ENCODE results near the gene ABHD16A.

The ABHD16A gene

DNA sequence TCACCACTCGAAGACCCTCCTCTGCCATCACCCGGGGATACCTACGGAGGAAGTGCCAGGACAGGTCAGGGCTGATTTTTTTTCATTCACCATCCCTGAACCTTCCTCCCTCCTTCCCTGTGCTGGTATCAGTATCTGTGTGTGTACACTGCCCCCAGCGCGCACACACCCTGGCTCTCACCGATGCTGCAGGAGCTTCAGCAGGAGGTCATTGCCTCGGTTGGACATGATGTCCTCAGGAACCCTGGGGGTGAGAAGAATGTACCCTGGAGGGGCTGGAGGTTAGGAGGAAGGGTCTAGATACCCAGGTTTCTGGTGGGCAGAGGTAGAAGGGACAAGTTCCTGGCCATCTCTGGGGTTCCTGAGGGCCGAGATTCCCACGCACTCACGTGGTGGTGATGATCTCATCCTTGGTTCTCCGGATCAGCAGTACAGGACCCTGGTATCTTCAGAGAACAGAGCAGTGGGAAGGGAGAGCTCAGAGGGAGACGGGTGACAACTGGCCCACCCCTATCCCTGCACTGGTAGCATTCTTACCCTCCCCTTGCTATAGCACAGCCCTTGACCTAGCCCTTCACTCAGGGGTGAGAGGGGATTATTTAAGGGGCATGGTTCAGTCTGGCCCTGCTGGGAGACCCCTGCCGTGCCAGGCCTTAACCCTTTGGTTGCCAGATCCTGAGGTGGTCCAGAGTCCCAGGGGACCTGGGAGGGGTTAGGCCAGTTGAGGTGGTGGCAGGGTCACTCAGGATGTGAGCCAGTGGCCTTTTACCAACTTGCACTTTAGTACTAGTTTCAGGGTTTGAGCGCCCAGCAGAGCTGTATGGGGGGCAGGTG is 15.0 kb downstream of the ABHD16A start:
- DNase-seq, result no peak

- no peak for DNase-seq
Observed at GRCh38 chr6:31687321-31687720, 15.8 kb downstream of the ABHD16A start.

DNA sequence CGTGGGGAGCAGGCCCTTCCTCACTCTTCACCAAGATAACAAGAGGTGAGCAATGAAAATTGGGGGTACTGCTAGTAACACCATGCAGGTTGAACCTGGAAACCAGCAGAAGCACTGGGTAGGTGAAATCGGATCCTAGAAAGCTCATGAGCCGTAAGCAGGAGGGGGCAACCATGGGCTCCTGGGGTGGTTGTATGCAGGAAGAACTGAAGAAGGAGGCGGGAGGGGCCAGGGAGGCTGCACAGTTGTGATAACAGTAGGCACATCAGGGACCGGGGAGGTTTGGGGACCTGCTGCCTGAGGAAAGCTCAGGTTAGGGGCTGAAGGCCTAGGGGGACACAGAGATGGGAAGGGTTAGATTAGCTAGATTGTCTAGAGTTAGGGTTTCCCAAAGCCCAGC is 16.6 kb downstream of the ABHD16A start:
- DNase-seq, result no peak

- DNase-seq, result no peak
Observed at GRCh38 chr6:31683591-31683990, 19.5 kb downstream of the ABHD16A start.

DNA sequence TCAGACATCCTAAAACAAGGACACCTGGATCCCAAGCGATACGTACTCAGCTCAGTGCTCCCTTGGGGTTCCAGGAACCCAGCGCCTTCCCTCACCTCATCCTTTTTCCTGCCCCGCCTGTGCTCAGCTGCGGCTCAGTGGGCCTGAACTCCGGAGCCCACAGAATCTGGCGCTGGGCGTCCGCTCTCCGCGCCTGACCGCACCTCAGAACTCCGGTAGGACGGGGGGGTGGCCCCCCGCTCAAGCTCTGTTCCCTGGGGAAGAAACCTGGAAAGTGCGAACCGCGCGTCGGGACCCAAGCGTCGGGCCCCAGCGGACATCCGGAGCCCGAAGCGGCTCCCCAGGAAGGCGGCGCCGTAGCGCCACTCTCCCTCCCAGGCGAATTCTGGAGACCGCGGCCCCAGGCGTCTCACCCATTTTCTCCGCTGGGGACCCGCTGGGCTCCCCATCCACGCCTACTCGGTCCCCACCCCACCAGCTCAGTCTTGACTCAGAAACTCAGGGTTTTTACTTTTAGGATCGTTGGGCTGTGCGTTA is 21.9 kb downstream of the ABHD16A start:
- peak; percentile 36 for DNase-seq

GRCh38 chr6:31680226-31681134 is 22.6 kb downstream of the ABHD16A start, which contains the start of gene LY6G5C:
Gene LY6G5C, minus strand, starts transcription at chr6:31681067. Its CDS starts 694 bp downstream, at chr6:31680373.
- DNase-seq, result peak; percentile 52

DNA sequence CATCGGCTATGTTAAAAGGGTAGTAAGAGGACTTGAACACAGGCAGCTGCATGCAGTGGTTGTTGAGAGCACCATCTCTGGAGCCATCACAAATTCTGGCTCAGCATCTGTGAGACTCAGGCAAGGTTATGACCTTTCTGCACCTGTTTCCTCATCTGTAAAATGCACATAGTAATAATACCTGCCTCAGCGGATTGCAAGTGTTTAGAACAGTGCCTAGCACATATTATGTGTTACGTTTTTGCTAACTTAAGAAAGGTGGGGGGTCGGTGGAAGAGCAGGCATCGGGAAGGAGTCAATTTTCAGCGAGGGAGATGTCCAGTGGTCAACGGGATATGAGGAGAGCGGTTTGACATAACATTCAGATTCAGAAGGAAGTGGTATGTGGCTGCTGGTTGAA is 25.2 kb downstream of the ABHD16A start:
- no peak for DNase-seq

DNA sequence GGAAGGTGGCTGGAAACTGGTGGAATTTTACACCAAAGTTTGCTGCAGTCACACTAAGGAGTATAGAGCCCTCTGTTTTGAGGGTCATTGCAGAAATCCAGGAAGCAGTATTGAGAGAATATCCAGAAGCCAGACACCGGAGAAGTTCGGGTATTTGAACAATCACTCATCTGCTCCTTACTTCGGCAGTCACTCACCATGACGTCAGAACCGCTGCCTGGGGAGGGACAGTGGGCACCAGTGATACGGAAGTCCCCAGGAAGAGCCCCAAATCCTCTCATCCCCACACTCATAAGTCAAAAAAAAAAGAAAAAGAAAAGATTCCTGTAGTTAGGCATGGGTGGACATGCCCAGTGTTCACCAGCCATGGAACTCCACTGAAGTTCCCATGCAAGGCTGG is 26.2 kb downstream of the ABHD16A start:
- no peak for DNase-seq

DNA sequence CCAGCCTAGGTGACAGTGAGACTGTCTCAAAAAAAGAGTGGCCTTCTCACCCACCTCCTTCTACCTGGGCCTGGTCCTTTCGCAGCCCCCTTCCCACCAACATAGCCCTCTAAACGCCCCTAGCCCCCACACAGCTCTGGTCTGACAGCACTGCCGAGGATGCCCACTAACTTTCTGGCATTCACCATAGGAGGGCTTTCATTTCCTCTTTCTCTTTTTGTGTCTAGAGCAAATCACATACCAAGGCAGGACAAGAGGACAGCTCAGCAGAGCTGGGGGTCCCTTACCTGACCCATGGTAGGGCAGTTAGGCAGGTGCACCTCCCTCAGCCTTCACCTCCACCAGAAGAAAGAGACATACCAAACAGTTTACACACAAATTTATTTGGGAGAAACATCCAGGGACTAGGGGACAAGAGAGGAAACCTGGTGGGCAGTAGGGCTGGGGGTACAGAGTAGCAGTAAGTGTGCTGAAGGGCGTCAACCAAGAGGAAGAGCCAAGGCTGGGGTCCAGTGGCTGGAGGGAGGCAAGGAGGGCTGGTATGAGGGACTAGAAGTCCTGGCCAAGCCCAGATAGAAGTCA is 26.7 kb downstream of the ABHD16A start:
- no peak for DNase-seq

- DNase-seq, result no peak
Observed at GRCh38 chr6:31669676-31670075, 33.4 kb downstream of the ABHD16A start, which contains the start of gene LY6G5B. Gene LY6G5B, plus strand, starts transcription at chr6:31669976. Its CDS starts 975 bp downstream, at chr6:31670951.

- no peak for DNase-seq
Observed at GRCh38 chr6:31666337-31666965, 36.7 kb downstream of the ABHD16A start.

GRCh38 chr6:31665501-31666336 is 37.4 kb downstream of the ABHD16A start, which contains the start of gene CSNK2B:
Gene CSNK2B, plus strand, starts transcription at chr6:31666080. Its CDS starts 752 bp downstream, at chr6:31666832.
- peak; percentile 98 for DNase-seq

GRCh38 chr6:31664790-31665500 is 38.2 kb downstream of the ABHD16A start, which contains the start of gene GPANK1:
Gene GPANK1, minus strand, starts transcription at chr6:31664997. Its CDS starts 519 bp downstream, at chr6:31664478.
- DNase-seq, result peak; percentile 86

GRCh38 chr6:31663961-31664789 is 38.9 kb downstream of the ABHD16A start:
- no peak for DNase-seq

- no peak for DNase-seq
Observed at GRCh38 chr6:31663126-31663960, 39.8 kb downstream of the ABHD16A start.

GRCh38 chr6:31662124-31662723 is 40.9 kb downstream of the ABHD16A start:
- DNase-seq, result no peak

DNA sequence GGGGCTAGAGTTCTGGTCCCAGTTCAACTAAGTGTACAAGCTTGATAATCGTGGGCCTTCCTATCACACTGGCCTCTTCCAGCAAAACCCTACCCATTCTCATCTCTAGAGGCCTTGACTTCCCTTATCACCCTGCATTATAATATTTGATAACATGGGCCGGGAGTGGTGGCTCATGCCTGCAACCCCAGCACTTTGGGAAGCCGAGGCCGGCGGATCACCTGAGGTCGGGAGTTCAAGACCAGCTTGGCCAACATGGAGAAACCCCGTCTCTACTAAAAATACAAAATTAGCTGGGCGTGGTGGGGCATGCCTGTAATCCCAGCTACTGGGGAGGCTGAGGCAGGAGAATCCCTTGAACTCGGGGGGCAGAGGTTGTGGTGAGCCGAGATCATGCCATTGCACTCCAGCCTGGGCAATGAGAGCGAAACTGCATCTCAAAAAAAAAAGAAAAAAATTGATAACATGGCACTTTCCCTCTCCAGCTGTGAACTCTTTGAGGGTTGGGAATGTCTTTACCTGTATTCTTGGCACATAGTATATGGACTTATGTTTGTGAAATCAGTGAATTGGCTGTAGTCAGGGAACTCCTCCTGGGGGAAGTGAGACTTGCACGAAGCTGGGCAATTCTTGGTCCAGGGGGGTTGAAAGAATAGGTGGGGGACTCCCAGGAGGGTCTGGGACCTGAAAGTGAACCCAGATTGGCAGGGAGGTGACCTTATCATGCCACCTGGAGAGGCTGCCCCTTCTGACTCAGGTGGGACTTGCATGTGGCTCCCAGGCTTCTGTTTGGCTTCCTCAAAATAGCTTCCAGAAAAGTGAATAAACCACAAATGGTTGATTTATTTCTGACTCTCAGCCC is 41.6 kb downstream of the ABHD16A start:
- no peak for DNase-seq
